GM19035 (cell line): ENCODE results near the gene IL23R.

Experiments
- ATAC-seq: cut with Tn5 transposase; IDR thresholded peaks from one replicate; pipeline ENCODE4 v1.9.1; 2021; ENCODE audit not compliant: unreplicated experiment

Gene IL23R

DNA sequence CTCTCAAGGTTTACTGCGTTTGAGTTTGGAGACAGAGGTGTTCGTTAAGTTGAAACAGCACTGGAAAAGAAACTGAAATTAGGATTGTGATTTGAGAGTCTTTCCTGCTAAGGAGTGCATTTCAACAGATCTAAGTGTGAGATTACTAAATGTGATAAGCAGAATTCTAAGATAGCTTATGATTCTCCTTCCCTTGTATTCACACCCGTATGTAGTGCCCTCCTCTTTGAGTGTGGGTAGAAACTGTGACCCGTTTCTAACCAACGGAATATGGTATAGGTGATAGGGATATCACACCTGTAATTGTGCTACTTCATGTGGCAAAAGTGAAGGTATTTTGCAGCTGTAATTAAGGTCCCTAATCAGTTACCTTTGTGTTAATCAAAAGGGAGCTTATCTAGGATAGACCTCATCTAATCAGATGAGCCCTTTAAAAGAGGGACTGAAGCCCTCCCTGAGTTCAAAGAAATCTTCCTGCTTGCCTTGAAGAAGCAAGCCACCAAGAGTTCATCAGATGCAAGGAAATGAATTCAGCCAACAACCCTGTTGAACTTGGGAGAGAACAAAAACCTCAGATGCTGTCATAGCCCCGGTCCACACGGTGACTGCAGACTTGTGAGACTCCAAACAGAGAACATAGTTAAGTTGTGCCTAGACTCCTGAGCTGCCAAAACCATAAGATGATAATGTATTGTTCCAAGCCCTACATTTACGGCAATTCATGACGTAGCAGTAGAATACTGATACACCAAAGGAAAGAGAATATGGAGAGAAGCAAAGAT lies 128.8 kb downstream of the IL23R start:
- no peak for ATAC-seq

DNA sequence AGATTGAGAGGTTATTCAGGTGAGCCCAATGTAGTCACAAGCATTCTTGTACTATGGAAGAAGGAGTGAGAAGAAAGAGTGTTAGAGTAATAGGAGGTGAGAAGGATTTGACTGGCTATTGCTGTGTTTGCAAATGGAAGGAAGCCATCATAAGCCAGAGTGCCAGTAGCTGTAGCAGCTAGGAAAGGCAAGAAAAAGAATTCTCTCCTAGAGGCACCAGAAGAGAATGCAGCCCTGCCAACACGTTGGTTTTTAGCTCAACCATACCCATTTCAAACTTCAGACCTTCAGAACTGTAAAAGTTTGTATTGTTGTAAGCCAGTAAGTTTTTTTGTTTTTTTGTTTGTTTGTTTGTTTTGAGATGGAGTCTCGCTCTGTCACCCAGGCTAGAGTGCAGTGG lies 132.5 kb downstream of the IL23R start:
- no peak for ATAC-seq

DNA sequence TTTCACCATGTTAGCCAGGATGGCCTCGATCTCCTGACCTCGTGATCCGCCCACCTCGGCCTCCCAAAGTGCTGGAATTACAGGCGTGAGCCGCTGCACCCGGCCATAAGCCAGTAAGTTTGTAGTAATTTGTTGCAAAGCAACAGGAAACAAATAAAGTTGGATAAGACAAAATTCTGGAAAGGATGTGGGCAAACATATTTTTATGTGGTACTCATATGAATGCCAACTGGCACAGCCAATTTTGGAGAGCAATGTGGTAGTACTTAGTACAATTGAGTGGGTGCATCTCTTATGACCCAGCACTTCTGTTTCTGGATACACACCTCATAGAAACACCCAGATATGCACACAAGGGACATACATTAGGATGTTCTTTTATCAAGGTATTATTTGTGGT lies 133.0 kb downstream of the IL23R start:
- ATAC-seq, result no peak

GRCh38 chr1:67300561-67300960 lies 134.3 kb downstream of the IL23R start:
- ATAC-seq, result no peak

DNA sequence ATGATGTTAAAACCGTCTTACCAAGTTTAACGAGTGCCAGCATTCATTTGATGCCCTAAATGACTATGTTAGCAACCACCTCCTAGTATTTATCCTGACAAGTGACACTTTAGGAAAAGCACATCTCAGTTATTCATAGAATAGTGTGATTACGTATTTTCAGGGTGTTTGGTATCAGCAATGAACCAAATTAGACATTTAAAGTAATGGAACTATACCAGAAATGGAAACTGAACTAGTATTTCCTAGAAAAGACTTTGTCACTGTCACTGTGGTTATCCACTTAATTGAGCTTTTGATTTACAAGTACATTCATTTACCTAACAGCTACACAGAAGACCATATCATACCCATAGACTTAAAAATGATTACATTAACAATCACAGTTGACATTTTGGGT lies 137.8 kb downstream of the IL23R start:
- ATAC-seq, result no peak

- ATAC-seq, result no peak
Observed at GRCh38 chr1:67306547-67306946, 140.3 kb downstream of the IL23R start.

- peak; percentile 60 for ATAC-seq
Observed at GRCh38 chr1:67307251-67308060, 141.2 kb downstream of the IL23R start, which contains the start of gene IL12RB2. IL12RB2 (plus strand) TSS chr1:67307873; CDS start chr1:67320369, 12,496 bp downstream.

GRCh38 chr1:67308136-67308535 lies 141.9 kb downstream of the IL23R start:
- ATAC-seq, result peak; percentile 20
